ENCODE measurements around the gene TMEM18. TPM values are rescaled to one million over a fixed set of nuclear protein-coding genes. Genes with fewer than 3 reads are reported as not detected.

The TMEM18 gene
- polyA plus RNA-seq, 1 donor from 2014 or later = 58.6 TPM

DNA sequence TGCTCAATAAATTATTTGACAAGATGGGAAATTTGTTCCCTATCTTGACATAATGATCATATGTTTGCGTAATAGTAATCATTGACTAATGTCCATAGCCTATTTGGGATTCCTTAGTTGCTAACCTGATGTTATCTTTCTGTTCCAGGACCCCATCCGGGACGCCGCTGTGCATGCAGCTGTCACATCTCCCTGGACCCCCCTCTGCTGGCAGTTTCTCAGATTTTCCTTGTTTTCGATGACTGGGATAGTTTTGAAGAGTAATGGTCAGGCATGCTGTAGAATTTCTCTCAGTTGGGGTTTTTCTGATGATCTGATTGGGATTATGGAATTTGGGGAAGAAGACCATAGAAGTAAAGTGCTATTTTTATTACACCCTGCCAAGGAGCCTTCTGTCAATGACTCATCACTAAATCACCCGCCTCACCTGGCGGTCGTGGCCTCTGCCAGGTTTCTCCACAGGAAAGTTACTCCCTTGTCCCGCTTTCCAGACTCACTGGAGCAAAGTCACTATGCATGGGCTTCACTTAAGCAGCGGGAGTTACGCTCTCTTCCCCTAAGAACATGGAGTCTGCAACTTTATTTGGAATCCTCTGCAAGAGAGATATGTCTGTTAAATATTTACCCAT is 19.9 kb upstream of the TMEM18 start:
- H3K27me3 ChIP-seq (ENCODE audit: insufficient read depth, low read depth, low read length) = no peaks in the 10 kb centered on the region
- no peaks in the 10 kb centered on the region for H3K9me2 ChIP-seq (ENCODE audit: insufficient read depth, low read length)
- TF ChIP-seq SMC3 (conservative IDR thresholded peaks at IDR 0.05; ENCODE audit: poor library complexity) (no peak), RAD21 (conservative IDR thresholded peaks at IDR 0.05) (no peak), EP300 (conservative IDR thresholded peaks at IDR 0.05; ENCODE audit: poor library complexity, severe bottlenecking) (no peak), TAF1 (IDR thresholded peaks at IDR 0.05; ENCODE audit: low read depth) (no peak), POLR2AphosphoS5 (IDR thresholded peaks at IDR 0.05) (no peak), MXI1 (conservative IDR thresholded peaks at IDR 0.05; ENCODE audit: poor library complexity, severe bottlenecking) (no peak), EZH2 (IDR thresholded peaks at IDR 0.05; ENCODE audit: borderline replicate concordance, insufficient read depth, low read length, poor library complexity, severe bottlenecking) (no peak)
- TF ChIP-seq, protein P1, sequence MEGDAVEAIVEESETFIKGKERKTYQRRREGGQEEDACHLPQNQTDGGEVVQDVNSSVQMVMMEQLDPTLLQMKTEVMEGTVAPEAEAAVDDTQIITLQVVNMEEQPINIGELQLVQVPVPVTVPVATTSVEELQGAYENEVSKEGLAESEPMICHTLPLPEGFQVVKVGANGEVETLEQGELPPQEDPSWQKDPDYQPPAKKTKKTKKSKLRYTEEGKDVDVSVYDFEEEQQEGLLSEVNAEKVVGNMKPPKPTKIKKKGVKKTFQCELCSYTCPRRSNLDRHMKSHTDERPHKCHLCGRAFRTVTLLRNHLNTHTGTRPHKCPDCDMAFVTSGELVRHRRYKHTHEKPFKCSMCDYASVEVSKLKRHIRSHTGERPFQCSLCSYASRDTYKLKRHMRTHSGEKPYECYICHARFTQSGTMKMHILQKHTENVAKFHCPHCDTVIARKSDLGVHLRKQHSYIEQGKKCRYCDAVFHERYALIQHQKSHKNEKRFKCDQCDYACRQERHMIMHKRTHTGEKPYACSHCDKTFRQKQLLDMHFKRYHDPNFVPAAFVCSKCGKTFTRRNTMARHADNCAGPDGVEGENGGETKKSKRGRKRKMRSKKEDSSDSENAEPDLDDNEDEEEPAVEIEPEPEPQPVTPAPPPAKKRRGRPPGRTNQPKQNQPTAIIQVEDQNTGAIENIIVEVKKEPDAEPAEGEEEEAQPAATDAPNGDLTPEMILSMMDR (IDR thresholded peaks at IDR 0.05; ENCODE audit: poor library complexity, severe bottlenecking) = no peak
- TF ChIP-seq, protein P2, sequence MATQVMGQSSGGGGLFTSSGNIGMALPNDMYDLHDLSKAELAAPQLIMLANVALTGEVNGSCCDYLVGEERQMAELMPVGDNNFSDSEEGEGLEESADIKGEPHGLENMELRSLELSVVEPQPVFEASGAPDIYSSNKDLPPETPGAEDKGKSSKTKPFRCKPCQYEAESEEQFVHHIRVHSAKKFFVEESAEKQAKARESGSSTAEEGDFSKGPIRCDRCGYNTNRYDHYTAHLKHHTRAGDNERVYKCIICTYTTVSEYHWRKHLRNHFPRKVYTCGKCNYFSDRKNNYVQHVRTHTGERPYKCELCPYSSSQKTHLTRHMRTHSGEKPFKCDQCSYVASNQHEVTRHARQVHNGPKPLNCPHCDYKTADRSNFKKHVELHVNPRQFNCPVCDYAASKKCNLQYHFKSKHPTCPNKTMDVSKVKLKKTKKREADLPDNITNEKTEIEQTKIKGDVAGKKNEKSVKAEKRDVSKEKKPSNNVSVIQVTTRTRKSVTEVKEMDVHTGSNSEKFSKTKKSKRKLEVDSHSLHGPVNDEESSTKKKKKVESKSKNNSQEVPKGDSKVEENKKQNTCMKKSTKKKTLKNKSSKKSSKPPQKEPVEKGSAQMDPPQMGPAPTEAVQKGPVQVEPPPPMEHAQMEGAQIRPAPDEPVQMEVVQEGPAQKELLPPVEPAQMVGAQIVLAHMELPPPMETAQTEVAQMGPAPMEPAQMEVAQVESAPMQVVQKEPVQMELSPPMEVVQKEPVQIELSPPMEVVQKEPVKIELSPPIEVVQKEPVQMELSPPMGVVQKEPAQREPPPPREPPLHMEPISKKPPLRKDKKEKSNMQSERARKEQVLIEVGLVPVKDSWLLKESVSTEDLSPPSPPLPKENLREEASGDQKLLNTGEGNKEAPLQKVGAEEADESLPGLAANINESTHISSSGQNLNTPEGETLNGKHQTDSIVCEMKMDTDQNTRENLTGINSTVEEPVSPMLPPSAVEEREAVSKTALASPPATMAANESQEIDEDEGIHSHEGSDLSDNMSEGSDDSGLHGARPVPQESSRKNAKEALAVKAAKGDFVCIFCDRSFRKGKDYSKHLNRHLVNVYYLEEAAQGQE (IDR thresholded peaks at IDR 0.05; ENCODE audit: borderline replicate concordance) = no peak
- no peaks in the 10 kb centered on the region for H3K79me2 ChIP-seq (replicated peaks; ENCODE audit: insufficient read depth, low read length)
- no peaks in the 10 kb centered on the region for H4K20me1 ChIP-seq (ENCODE audit: insufficient read depth)
- no peak overlapping the region for H2AFZ ChIP-seq (ENCODE audit: low read depth, low read length)
- H3K27ac ChIP-seq (ENCODE audit: low read length) = no peak overlapping the region
- no peak overlapping the region for H3K4me2 ChIP-seq (ENCODE audit: low read length)
- no peaks in the 10 kb centered on the region for H3F3A ChIP-seq (ENCODE audit: insufficient read depth, low read length, poor library complexity, severe bottlenecking)
- H3K36me3 ChIP-seq (ENCODE audit: insufficient read depth, low read length) = no peaks in the 10 kb centered on the region
- H3K9ac ChIP-seq (ENCODE audit: low read length) = no peak overlapping the region
- H3K9me3 ChIP-seq (ENCODE audit: low read length) = no peaks in the 10 kb centered on the region
- no peak overlapping the region for H3K4me3 ChIP-seq (ENCODE audit: low read length)

DNA sequence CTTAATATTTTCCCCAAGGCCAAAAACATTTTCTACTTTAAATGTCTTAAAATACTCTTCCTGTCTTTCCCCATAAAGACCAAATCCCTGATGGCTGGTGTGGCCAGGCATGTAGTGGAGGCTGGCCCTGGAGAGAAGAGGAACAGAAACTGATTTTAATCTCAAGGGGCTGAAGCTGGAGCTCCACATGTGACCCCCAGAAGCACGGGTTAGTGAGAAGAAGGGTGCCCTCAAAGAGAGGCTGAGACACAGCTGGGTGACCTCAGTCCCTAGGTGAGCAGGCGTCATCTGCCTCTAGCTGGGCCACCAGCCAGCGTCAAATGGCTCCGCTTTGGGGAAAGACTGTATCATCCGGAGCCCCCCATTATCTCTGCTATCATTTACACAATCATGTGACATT is 19.3 kb upstream of the TMEM18 start:
- Histone ChIP-seq H3K4me2 (ENCODE audit: low read length) (no peak overlapping the region), H3K36me3 (ENCODE audit: insufficient read depth, low read length) (no peaks in the 10 kb centered on the region), H3K9ac (ENCODE audit: low read length) (no peak overlapping the region), H3K27me3 (ENCODE audit: insufficient read depth, low read depth, low read length) (no peaks in the 10 kb centered on the region), H4K20me1 (ENCODE audit: insufficient read depth) (no peaks in the 10 kb centered on the region), H3K9me2 (ENCODE audit: insufficient read depth, low read length) (no peaks in the 10 kb centered on the region), H3K9me3 (ENCODE audit: low read length) (no peaks in the 10 kb centered on the region), H3K27ac (ENCODE audit: low read length) (no peak overlapping the region), H3F3A (ENCODE audit: insufficient read depth, low read length, poor library complexity, severe bottlenecking) (no peaks in the 10 kb centered on the region), H3K4me3 (ENCODE audit: low read length) (no peak overlapping the region), H2AFZ (ENCODE audit: low read depth, low read length) (no peak overlapping the region), H3K79me2 (replicated peaks; ENCODE audit: insufficient read depth, low read length) (no peaks in the 10 kb centered on the region)
- no peak for TF ChIP-seq SMC3 (conservative IDR thresholded peaks at IDR 0.05; ENCODE audit: poor library complexity)
- TF ChIP-seq, protein P2 (IDR thresholded peaks at IDR 0.05; ENCODE audit: borderline replicate concordance) = no peak
- TF ChIP-seq, protein P1 (IDR thresholded peaks at IDR 0.05; ENCODE audit: poor library complexity, severe bottlenecking) = no peak
- TF ChIP-seq POLR2AphosphoS5 (IDR thresholded peaks at IDR 0.05) = no peak
- TF ChIP-seq RAD21 (conservative IDR thresholded peaks at IDR 0.05) = no peak
- no peak for TF ChIP-seq TAF1 (IDR thresholded peaks at IDR 0.05; ENCODE audit: low read depth)

Measured in neural cell (in vitro differentiated cells).